GM19099 (cell line): ENCODE measurements around the gene UBE2J2.

ENCODE experiments used
- POLR2A ChIP-seq: IDR thresholded peaks from 3 replicates; pipeline ENCODE4 v1.6.1; 2011; ENCODE audit warnings: low read depth; ENCODE audit not compliant: insufficient read length; ENCODE audit errors: extremely low read depth

Gene UBE2J2

DNA sequence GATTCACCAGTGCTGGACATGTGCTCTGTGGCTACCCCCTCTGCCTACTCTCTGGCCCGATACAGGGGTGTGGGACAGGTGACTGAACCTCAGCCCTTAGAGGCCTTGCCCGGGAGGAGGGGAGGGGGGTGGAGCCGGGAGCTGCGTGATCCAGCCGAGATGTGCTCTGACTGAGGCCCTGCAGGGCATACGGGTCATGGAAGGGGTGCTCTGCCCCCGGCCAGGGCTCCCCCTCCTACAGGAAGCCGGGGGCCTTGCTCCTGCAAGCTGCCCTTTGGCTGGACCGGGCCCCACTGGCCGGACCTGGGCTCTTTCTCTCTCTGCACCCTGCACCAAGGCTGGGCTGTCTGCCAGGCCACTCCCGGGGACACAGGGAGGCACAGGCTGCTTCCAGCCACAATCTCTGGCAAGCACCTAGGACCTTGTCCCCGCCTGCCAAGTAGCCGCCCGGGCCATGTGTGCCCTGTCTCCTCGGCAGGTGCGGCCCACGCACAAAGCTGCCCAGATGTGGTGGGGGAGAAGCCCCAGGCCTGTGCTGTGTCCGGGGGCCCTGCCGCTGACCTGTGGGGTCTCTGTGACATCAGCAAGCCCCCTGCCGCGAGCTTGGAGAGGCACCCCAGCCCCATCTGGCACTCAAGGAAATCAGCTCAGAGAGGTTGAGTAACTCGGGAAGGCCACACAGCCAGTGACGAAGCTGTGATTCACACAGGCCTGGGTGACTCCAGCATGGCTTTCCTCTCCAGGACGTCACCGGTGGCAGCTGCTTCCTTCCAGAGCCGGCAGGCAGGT, 8.1 kb upstream of the UBE2J2 start:
- no peak for TF ChIP-seq POLR2A

DNA sequence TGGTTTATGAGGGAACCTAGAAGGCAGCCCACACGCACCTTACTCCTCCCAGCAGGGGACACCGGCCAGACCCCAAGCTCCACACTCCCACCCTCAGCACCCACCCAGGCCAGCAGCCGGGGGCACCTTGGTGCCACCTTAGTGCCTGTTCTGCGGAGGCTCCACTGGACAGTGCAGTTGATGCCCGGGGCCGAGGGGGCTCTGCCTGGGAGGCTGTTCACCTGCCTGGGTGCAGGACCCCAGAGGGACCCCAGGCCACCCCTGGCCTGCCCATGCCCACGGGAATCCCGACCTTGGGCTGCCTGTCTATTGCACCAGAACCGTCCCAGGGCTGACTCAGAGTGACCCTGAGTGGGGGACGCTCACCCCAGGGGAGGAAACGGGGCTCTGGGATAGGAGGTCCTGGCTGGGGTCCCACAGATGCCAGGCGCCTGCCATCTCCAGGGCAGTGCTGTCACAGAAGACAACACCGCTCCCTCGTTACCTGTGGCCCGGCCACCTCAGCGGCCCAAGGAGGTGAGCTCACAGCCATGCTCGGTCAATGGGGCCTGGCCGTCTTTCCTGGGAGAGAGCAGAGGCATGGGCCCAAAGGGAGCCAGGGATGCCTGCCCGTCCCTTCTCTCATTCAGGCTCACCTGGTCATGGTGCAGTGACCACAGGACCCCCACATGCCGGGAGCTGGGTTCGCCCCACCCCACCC, 7.3 kb upstream of the UBE2J2 start:
- TF ChIP-seq POLR2A, result no peak

DNA sequence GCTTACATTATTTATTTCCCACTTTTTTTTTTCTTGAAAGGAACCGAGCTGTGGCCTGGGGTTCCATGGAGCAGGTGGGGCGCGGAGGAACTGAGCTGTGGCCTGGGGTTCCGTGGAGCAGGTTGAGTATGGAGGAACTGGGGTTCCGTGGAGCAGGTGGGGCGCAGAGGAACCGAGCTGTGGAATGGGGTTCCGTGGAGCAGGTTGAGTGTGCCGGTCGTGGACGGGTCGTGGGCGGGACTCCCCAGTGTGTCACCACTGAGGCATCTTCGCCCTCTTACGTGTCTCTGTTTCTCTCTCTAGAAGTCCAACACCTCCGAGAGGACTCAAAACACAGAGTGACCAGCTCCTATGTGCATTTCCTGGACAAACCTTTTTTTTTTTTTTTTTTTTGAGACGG, 5.4 kb upstream of the UBE2J2 start:
- no peak for TF ChIP-seq POLR2A

DNA sequence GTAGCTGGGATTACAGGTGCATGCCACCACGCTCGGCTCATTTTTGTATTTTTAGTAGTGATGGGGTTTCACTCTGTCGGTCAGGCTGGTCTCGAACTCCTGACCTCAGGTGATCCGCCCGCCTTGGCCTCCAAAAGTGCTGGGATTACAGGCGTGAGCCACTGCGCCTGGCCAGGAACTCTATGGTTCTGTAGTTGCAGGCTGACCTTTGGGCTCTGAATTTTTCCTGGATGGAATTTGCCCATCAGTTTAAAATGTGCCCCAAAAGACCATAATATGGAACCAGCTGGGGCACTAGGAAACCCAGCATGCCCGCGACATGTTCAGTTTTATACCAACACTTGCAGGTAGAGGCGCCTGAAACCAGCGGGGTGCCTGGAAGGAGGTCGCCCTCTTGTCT, 5.0 kb upstream of the UBE2J2 start:
- no peak for TF ChIP-seq POLR2A

DNA sequence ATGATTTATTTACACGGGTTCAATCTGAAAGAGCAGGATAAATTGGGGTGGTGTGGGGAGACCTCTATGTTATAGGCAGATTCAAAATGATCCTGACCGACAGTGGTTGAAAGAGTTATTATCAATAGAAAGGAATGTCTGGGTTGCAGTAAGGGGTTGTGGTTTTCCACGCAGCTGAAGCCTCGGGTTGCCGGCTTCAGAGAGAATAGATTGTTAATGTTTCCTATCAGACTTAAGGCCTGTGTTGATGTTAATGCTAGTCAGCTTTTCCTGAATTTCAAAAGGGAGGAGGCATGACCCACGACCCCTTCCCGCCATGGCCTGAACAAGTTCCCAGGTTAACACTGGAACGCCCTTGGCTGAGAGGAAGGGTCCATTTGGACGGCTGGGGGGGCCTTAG, 2.2 kb upstream of the UBE2J2 start:
- no peak for TF ChIP-seq POLR2A

DNA sequence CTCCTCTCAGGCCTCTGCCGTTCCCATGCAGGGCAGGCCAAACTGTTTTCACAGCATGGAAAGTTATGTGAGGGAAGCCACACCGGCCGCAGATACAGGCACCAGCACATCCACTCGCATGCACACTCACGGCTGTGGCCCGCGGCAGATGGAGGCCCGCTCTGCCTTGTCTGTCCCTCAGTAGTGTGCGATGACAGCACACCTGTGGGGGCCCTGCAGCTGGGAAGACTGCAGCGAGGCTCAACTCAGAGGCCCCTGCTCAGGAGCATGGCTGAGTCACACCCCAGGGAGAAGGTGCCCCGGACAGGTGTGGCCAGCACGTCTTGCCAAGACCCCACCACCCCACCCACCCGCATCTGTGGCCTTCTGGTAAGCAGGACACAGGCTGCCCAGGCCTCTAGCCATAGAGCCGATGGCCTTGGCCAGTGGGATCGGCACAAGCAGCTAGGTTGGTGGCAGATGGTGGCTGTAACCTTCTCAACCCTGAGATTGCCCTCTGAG, 1.3 kb upstream of the UBE2J2 start:
- no peak for TF ChIP-seq POLR2A

DNA sequence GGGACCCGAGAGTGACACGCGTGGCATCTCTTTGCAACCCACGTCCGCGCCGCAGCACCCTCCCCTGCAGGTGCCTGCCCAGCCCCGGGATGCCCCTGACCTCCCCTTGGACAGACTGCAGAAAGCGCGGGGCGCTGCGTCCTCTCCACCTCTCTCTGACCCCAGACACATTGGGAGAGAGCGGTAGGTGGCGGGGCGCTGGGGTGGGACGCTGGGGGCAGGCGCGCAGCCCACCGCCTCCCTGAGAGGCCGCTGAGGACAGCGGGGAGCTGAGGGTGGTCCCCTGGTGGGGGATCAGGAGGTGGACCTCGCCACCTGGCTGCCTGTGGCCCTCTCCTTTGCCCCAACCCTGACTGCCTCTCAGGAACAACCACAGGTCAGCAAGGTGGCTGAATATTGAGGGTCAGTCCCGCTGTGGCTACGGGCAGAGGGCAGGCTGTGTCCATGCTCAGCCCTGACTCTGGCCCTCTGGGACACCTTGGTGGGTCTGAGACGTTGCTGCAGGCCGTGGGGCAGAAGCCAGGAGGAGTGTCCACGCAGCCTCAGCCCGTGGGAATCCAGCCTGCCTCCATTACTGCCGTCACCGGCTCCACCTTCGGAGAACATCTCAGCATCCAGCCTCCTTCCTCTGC, 761 bp upstream of the UBE2J2 start:
- no peak for TF ChIP-seq POLR2A

DNA sequence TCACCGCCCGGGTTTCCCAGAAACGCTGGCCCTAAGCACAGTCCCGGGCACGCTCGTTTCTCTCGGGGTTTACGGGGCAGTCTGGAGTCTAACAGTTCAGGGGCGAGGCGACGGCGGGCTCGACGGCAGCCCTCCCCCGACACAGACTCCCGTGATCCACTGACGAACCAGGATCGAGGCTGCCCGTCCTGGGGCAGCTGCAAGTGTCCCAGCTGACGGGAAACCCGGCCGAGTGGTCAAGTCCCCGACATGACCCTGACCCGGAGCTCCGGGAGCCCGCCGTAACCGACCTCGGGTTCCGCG, 494 bp downstream of the UBE2J2 start:
- no peak for TF ChIP-seq POLR2A

DNA sequence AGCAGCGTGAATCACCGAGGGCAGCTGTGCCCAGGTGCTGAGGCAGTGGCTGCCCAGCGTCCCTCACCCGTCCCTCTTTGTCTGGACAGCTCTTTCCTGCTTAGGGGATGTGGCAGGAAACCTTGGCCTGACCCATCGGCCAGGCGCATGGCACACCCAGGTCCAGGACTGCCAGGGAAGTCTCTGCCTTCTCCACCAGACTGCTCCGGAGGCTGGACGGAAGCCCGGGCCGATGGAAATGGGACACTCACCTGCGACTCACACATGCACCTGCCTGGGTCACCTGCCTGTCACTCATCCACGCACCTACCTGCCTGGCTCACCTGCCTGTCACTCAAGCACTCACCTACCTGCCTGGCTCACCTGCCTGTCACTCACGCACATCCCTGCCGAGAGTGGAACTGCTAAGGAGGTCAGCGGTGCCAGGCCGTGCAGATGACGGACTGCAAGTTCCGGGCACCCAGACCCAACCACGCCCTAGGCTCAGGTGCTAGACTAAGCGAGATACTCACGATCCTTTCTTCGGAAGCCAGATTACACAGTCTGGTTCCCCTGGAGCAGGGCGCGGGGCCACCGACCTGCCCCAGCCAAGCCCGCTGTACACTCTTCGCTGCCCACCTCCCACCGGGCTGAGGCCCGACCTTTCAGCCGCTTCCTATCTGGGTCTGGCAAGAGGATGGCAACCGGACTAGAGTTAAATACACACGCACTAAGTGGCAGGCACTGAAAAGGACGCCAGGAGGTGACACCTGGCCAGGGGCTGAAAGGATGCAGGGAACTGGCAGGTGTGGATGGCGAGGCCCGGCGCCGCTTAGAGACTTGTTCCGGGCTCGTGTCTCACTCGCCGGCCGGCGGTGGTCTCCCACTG, 1.1 kb downstream of the UBE2J2 start:
- TF ChIP-seq POLR2A, result no peak

DNA sequence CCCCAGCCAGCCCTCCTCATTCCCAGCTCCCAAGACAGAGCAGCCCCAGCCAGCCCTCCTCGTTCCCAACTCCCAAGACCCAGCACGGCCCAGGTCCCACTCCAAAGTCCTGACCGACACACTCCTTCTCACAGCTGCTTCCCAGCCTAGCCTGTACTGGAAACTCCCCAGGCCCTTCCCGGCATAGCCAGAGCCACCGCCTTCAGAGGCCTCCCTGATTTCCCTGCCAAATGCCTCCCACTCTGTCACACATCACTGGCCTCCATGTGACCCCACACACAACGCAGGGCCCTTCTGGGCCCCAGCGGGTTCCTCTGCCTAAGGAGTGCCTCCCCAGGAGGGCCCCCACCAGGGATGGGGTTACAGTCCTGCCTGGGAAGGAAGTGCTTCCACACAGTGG, 2.8 kb downstream of the UBE2J2 start:
- no peak for TF ChIP-seq POLR2A

DNA sequence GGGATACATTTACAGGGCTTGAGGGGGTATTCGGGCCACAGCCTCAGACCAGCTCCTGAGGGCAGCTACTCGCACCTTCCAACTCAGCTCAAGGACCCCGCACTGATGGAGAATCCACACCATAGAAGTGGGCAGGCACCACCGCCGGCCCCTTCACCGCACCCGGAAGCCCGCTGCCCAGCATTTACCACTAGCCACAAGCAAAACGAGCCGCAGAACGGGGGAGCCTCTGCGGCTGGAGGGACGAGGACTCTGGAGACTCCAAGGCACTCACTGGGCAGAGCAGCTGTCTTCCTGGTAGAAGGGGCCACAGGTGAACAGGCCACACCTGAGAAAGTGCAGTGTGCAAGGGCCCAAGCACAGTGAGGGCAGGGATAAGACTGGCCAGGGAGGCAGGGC, 5.4 kb downstream of the UBE2J2 start:
- TF ChIP-seq POLR2A, result no peak

DNA sequence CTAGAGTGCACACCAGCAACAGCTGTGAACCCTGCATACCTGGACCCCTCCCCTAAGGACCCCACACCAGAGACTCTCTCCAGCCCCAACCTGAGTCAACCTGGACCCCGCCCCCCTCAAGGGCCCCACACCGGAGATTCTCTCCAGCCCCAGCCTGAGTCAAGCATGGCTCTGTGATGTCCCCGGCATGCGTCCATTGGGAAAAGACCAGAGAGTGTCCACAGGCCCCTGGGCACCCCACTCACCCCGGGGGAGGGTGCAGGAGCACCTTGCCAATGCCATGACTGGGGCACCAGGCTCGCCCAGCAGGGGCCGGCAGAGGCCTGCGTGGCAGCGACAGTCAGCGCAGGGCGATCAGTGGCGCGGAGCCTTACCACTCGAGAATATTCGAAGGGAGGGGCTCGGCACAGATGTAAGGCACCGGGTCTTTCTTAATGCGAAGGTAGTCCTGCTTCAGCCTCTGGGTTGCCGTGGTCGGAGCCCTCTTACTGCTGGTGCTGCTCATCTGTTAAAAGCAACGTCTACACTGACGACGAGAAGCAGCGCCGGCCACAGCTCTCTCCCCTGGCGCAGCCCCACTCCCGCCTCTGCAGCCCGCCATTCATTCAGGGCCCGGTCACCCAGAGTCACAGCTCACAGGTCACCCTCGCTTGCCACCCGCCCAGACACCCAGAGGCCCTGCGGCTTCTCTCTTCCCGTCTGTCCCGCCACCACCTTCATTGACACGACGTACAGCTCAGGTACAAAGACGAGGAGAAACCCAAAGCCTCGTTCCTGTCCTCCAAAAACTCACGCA, 6.0 kb downstream of the UBE2J2 start:
- TF ChIP-seq POLR2A, result no peak

DNA sequence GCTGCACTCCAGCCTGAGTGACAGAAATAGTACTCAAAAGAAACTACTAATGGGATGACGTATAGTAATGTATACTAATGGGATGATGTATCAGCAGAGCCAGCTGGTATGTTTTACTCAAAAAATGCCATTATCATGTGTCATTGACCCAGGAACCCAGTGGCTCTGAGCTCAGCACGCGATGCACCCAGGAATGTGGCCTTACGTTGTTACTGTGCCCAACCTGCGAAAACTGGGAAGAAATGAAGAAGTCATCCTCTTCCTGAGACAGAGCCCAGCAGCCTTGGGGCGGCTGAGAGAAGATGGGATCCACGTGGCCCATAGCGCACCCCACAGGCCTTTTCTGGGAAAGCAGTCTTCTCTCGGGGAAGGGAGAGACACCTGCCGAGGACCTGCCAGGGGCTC, 8.8 kb downstream of the UBE2J2 start:
- TF ChIP-seq POLR2A, result no peak

DNA sequence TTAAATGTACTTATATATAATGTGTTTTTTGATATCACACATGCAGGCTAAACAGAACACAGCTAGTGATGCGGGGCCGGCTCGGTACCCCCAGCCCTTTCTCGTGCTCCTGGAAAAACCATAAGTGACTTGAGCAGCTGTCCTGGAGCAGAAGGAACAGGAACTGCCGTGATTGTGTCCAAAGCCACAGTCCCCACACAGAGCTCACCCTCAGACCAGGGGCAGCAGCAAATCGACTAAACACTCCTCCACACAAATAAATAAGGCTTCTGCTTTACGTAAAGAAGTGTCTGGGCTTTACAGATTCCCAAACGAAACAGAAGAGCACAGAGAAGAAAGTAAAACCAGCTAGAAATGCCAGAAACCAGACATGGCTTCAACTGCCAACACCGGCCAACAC, 9.6 kb downstream of the UBE2J2 start:
- no peak for TF ChIP-seq POLR2A
